GM12878 (cell line): ENCODE results near the gene FFAR2. TPM values are rescaled to one million over a fixed set of nuclear protein-coding genes. Genes with fewer than 3 reads are reported as not detected.

Experiments used
- BMI1 ChIP-seq: fragments of 450-650 bp; IDR thresholded peaks from 2 replicates; pipeline ENCODE4 v1.6.1; 2016; ENCODE audit warnings: mild to moderate bottlenecking, moderate library complexity, borderline replicate concordance
- CEBPZ ChIP-seq: fragments of 150-350 bp; IDR thresholded peaks from 2 replicates; pipeline ENCODE4 v1.6.1; 2016; ENCODE audit warnings: low read depth, low read length
- CREB1 ChIP-seq: IDR thresholded peaks from 2 replicates; pipeline ENCODE4 v1.6.1; 2012; ENCODE audit warnings: low read depth, mild to moderate bottlenecking, inconsistent platforms
- DPF2 ChIP-seq: fragments of 450-650 bp; IDR thresholded peaks from 2 replicates; pipeline ENCODE4 v1.6.1; 2017; ENCODE audit warnings: mild to moderate bottlenecking
- IKZF2 ChIP-seq, 2 experiments: fragments of 450-650 bp; IDR thresholded peaks; 2 replicates each; pipeline ENCODE4 v1.6.1; 2017; ENCODE audit warnings: mild to moderate bottlenecking in 2 of 2, moderate library complexity in 2 of 2
- IRF3 ChIP-seq: fragments of 450-650 bp; IDR thresholded peaks from 2 replicates; pipeline ENCODE4 v1.6.1; 2014; ENCODE audit warnings: mild to moderate bottlenecking
- MEF2B ChIP-seq: fragments of 450-650 bp; IDR thresholded peaks from 2 replicates; pipeline ENCODE4 v1.6.1; 2018; ENCODE audit warnings: mild to moderate bottlenecking, moderate library complexity; ENCODE audit not compliant: partially characterized antibody, poor library complexity, severe bottlenecking
- NRF1 ChIP-seq: conservative IDR thresholded peaks from 2 replicates; pipeline ENCODE4 v1.6.1; 2011; ENCODE audit warnings: mild to moderate bottlenecking, low read depth, low read length, improper control_type of control experiment
- PAX5 ChIP-seq: IDR thresholded peaks from 2 replicates; pipeline ENCODE4 v1.6.1; 2011; ENCODE audit warnings: low read depth, low read length, borderline replicate concordance
- RAD21 ChIP-seq: IDR thresholded peaks from 2 replicates; pipeline ENCODE4 v1.6.1; 2011; ENCODE audit warnings: mild to moderate bottlenecking, low read depth, low read length, moderate library complexity; ENCODE audit not compliant: insufficient read depth
- RB1 ChIP-seq: fragments of 450-650 bp; formaldehyde crosslinking; IDR thresholded peaks from 2 replicates; pipeline ENCODE4 v1.6.1; 2017; ENCODE audit warnings: mild to moderate bottlenecking, borderline replicate concordance
- ZBED1 ChIP-seq: IDR thresholded peaks from 2 replicates; pipeline ENCODE4 v1.6.1; 2016; ENCODE audit warnings: borderline replicate concordance
- ZNF24 ChIP-seq: fragments of 450-650 bp; IDR thresholded peaks from 2 replicates; pipeline ENCODE4 v1.6.1; 2017; ENCODE audit warnings: antibody characterized with exemption, mild to moderate bottlenecking
- ZNF274 ChIP-seq: IDR thresholded peaks from one replicate; pipeline ENCODE4 v1.8.0; 2011; ENCODE audit not compliant: insufficient read length, insufficient read depth
- ZNF384 ChIP-seq: IDR thresholded peaks from 2 replicates; pipeline ENCODE4 v1.6.1; 2012; ENCODE audit warnings: low read depth, mild to moderate bottlenecking, low read length, improper control_type of control experiment, borderline replicate concordance
- ZNF622 ChIP-seq: fragments of 450-650 bp; IDR thresholded peaks from 2 replicates; pipeline ENCODE4 v1.6.1; 2017; ENCODE audit warnings: mild to moderate bottlenecking, inconsistent platforms
- ZSCAN29 ChIP-seq: fragments of 450-650 bp; IDR thresholded peaks from 2 replicates; pipeline ENCODE4 v1.6.1; 2017; ENCODE audit warnings: mild to moderate bottlenecking, moderate library complexity
- polyA plus RNA-seq, 11 experiments: library from polyadenylated mRNA; depleted of rRNA in 4 of 11; unstranded in 6 of 11; stranded (reverse) in 5 of 11; fragments of >200 nt; fragmentation: Nextera tagmentation in 4 of 11; fragmentation: Illumina TruSeq in 1 of 11; extraction: Ambion mirVana in 4 of 11; extraction: Trizol in 1 of 11; gene quantifications; 1 replicate in 1 of 11; 2 replicates in 10 of 11; pipeline versions ENCODE4 v1.2.1 to v1.2.3, GENCODE V29; 2011 to 2016; ENCODE audit warnings: inconsistent platforms in 2 of 11, missing spikeins in 2 of 11, low read depth in 1 of 11
- total RNA-seq, 4 experiments: library from RNA; depleted of rRNA in 3 of 4; stranded (reverse); fragments of >200 nt in 3 of 4; fragmentation: Illumina TruSeq in 1 of 4; extraction: Trizol in 1 of 4; gene quantifications; 2 replicates each; pipeline versions ENCODE4 v1.2.1 to v1.2.3, GENCODE V29; 2013 to 2021
- TF ChIP-seq, protein P1 (sequence below): fragments of 450-650 bp; IDR thresholded peaks from 2 replicates; pipeline ENCODE4 v1.6.1; 2017; ENCODE audit warnings: mild to moderate bottlenecking
- TF ChIP-seq, protein P2 (sequence below): fragments of 450-650 bp; formaldehyde crosslinking; IDR thresholded peaks from 2 replicates; pipeline ENCODE4 v1.4.0; 2020; ENCODE audit warnings: mild to moderate bottlenecking, moderate library complexity

The FFAR2 gene
- total and polyA plus RNA-seq, 10 of the 15 experiments (the other 5 are each of a cell fraction or from before 2014, with no cell fraction given), result 0.05 to 4.0 (median 2.1) TPM

DNA sequence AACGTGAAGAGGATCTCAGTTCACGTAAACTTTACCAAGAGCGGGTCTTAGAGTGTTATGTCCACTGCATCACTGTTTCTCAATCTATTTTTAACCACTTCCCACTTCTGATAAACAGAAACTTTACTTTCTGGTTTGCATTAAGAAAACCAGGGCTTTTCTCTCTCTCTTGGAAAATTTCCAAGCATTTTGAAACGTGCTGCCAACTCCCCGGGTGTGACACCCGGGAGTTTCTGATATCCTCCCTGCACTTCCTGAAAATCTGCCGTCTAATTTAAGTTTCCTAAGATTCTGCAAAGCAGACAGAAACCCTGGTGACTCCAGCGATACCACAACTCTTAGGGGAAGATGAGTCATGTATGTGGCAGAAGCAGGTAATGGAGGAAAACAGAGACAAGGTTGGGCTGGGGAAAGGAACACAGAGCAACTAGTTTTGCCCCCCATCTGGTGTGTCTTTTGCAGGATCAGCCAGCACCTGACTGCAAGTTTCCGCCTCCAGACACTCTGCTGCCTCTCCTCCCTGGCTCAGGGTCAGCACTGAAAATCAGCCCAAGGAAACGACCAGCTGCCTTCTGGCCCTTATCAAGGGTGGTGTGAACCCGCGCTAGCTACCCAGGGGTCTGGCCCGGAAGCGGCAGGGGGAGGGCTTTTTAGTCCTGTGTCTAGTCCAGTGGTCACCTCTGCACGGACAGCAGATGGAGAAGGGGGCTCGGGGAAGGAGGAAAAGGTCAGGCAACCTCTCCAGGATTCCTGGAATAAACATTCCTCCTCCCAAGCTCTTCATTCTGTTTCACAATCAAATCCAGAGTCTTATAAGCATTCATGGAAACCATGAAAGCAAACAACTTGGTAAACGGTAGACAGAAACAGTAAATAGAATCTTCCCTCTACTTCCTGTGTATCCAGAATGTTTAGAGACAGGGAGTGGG lies 11.3 kb upstream of the FFAR2 start (continued):
- no peak for TF ChIP-seq CEBPZ
- no peak for TF ChIP-seq ZNF384
- TF ChIP-seq CREB1, result no peak
- TF ChIP-seq ZNF24, result no peak
- TF ChIP-seq DPF2, result peak; percentile 76
- TF ChIP-seq IKZF2 (IDR thresholded peaks at IDR 0.05), result peak; percentile 82 to 88
- TF ChIP-seq ZSCAN29, result no peak
- TF ChIP-seq, protein P1, sequence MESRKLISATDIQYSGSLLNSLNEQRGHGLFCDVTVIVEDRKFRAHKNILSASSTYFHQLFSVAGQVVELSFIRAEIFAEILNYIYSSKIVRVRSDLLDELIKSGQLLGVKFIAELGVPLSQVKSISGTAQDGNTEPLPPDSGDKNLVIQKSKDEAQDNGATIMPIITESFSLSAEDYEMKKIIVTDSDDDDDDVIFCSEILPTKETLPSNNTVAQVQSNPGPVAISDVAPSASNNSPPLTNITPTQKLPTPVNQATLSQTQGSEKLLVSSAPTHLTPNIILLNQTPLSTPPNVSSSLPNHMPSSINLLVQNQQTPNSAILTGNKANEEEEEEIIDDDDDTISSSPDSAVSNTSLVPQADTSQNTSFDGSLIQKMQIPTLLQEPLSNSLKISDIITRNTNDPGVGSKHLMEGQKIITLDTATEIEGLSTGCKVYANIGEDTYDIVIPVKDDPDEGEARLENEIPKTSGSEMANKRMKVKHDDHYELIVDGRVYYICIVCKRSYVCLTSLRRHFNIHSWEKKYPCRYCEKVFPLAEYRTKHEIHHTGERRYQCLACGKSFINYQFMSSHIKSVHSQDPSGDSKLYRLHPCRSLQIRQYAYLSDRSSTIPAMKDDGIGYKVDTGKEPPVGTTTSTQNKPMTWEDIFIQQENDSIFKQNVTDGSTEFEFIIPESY, result no peak
- TF ChIP-seq RB1, result no peak
- TF ChIP-seq, protein P2, sequence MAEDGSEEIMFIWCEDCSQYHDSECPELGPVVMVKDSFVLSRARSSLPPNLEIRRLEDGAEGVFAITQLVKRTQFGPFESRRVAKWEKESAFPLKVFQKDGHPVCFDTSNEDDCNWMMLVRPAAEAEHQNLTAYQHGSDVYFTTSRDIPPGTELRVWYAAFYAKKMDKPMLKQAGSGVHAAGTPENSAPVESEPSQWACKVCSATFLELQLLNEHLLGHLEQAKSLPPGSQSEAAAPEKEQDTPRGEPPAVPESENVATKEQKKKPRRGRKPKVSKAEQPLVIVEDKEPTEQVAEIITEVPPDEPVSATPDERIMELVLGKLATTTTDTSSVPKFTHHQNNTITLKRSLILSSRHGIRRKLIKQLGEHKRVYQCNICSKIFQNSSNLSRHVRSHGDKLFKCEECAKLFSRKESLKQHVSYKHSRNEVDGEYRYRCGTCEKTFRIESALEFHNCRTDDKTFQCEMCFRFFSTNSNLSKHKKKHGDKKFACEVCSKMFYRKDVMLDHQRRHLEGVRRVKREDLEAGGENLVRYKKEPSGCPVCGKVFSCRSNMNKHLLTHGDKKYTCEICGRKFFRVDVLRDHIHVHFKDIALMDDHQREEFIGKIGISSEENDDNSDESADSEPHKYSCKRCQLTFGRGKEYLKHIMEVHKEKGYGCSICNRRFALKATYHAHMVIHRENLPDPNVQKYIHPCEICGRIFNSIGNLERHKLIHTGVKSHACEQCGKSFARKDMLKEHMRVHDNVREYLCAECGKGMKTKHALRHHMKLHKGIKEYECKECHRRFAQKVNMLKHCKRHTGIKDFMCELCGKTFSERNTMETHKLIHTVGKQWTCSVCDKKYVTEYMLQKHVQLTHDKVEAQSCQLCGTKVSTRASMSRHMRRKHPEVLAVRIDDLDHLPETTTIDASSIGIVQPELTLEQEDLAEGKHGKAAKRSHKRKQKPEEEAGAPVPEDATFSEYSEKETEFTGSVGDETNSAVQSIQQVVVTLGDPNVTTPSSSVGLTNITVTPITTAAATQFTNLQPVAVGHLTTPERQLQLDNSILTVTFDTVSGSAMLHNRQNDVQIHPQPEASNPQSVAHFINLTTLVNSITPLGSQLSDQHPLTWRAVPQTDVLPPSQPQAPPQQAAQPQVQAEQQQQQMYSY (CRISPR knock-in tag), result no peak
- TF ChIP-seq NRF1, result no peak
- no peak for TF ChIP-seq PAX5
- TF ChIP-seq ZNF622, result no peak
- peak; percentile 77 for TF ChIP-seq MEF2B
- TF ChIP-seq ZBED1, result no peak
- no peak for TF ChIP-seq IRF3
- TF ChIP-seq BMI1, result no peak
- TF ChIP-seq ZNF274, result no peak
- TF ChIP-seq RAD21, result peak; percentile 11; the same call in 1 of the 2 replicates
